HL-60/S4 treated with phorbol 12-myristate 13-acetate at 8.2 ng/mL for 4 days and 3 days (cell line): Measurements from ENCODE around the gene SCP2.

ENCODE experiments used
- in situ Hi-C: fragments of 300-500 bp; cut with MboI; formaldehyde crosslinking; loops from 2 replicates; pipeline ENCODE4 v1.15.0; 2022; ENCODE audit warnings: low sequenced_read_pairs

The SCP2 gene

DNA sequence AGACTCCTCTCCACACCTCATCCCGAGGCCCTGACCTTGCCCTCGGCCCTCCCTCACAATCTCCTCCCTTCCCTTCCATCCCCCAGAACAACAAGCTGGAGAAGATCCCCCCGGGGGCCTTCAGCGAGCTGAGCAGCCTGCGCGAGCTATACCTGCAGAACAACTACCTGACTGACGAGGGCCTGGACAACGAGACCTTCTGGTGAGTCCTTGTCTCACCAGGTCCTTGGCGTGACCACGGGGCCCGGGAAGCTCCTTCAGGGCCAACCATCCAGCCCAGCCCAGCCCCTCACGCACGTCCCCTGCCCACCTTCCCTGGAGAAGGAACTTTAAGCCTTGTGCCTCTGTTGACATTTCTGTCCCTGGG, 150.5 kb downstream of the SCP2 start:
- in situ Hi-C loops, result no loop called here

DNA sequence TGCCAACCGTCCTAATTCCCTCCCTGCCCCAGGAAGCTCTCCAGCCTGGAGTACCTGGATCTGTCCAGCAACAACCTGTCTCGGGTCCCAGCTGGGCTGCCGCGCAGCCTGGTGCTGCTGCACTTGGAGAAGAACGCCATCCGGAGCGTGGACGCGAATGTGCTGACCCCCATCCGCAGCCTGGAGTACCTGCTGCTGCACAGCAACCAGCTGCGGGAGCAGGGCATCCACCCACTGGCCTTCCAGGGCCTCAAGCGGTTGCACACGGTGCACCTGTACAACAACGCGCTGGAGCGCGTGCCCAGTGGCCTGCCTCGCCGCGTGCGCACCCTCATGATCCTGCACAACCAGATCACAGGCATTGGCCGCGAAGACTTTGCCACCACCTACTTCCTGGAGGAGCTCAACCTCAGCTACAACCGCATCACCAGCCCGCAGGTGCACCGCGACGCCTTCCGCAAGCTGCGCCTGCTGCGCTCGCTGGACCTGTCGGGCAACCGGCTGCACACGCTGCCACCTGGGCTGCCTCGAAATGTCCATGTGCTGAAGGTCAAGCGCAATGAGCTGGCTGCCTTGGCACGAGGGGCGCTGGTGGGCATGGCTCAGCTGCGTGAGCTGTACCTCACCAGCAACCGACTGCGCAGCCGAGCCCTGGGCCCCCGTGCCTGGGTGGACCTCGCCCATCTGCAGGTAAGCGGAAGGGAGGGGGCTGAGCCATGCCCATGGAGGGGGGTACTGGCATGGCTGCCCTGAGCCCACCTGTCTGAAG, 151.4 kb downstream of the SCP2 start:
- in situ Hi-C loops, result no loop called here

DNA sequence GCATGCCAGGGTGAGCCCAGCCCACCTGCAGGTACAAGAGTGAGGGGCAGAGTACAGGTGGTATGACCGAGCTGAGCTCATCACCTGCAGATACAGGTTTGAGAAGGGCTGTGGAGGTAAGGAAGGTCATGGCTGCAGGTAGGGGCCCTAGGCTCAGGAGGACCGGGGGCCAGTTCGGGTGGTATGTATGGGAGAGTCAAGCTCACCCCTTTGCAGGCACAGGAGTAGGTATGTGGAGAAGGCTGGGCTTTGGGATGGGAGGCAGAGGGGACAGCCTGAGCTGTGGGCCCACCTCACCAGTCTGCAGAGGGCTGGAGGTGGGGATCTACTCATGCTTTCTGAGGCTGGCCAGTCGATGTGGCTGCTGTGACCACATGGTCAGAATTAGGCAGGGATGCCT, 152.2 kb downstream of the SCP2 start:
- in situ Hi-C loops, result no loop called here

DNA sequence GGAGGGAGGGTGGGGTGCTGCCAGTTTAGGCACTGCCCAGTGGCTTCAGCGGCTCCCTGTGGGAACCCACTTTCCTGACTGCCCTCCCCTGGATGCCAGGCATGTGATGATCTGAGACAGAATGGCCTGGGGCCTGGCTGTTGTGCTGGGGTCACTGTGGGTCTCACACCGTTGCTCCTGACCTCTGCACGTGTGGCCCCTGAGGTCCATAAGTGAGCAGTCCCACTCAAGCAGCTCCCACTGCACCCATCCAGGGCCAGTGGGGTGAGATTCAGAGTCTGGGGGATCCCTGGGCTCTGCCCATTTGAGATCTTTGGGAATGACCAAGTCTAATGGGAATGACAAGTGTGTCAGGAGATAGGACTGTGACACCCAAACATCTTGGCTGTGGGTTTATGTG, 153.0 kb downstream of the SCP2 start:
- in situ Hi-C loops, result no loop called here

DNA sequence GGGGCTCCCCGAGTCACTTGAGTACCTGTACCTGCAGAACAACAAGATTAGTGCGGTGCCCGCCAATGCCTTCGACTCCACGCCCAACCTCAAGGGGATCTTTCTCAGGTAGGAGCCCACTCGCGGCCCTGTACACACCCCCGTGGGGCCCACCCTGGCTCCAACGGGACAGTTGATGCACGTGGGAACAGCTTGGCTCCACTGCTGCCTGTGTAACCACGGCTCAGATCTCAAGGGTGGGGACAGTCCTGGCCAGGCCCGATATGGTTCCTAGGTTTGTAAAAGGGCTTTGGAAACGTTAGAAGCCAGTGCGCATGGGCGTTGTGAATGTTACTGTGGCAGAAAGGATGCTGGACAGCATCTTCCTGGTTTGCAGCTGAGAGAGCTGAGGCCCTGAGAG, 153.7 kb downstream of the SCP2 start:
- in situ Hi-C loops, result no loop called here

DNA sequence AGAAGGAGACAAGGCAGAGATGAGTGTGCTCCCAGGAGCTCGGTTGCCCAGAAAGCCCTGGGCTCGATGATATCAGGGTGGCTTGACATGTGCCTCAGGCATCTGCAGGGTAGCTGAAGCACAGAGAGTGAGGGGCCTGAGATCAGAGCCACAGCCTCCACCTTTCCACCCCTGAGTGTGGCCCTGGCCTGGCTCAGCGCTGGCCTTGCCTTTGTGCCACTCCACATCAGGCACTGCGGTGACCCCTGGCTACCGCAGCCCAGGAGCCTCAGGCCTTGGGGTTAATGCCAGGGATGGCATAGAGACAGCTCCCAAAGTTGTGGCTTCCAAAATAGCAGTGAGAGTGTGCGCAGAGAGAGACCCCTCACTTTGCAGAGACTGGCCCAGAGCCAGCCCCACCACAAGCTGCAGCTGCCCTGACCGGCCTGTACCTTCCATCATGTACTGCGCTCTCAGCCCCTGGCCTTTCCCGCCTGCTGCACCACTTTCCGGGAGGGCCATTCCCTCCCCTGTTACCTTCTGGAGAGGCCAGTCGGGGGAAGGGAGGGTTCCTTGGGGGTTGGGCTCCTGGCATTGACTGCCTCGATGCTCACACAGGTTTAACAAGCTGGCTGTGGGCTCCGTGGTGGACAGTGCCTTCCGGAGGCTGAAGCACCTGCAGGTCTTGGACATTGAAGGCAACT, 154.4 kb downstream of the SCP2 start:
- in situ Hi-C loops, result no loop called here

DNA sequence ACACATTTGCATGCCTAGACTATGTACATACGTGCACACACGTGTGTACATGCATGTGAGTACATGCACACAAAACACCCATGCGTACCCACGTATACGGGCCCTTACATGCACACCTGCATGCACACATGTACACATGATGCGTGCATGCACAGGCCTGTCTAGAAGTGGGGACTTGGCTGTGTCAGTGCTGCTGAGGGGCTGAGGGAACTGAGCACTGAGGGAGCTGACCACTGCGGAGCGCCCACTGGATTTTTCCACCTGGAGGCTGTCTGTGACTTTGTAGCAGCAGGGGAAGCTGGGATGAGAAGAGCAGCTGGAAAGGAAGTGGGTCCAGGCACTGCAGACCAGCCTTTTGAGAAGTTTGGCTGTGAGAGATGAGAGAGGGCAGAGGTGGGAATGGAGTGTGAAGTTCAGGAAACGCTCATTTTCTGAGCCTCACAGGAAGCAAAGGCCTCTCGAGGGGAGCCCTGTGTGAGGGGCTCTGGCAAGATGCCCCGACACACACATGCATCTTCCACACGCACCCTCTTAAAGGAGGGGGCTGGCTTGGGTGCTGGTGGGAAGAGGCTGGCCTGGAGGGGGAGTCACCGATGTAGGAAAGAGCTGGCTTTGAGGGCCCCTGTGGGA, 155.9 kb downstream of the SCP2 start:
- in situ Hi-C loops, result no loop called here

DNA sequence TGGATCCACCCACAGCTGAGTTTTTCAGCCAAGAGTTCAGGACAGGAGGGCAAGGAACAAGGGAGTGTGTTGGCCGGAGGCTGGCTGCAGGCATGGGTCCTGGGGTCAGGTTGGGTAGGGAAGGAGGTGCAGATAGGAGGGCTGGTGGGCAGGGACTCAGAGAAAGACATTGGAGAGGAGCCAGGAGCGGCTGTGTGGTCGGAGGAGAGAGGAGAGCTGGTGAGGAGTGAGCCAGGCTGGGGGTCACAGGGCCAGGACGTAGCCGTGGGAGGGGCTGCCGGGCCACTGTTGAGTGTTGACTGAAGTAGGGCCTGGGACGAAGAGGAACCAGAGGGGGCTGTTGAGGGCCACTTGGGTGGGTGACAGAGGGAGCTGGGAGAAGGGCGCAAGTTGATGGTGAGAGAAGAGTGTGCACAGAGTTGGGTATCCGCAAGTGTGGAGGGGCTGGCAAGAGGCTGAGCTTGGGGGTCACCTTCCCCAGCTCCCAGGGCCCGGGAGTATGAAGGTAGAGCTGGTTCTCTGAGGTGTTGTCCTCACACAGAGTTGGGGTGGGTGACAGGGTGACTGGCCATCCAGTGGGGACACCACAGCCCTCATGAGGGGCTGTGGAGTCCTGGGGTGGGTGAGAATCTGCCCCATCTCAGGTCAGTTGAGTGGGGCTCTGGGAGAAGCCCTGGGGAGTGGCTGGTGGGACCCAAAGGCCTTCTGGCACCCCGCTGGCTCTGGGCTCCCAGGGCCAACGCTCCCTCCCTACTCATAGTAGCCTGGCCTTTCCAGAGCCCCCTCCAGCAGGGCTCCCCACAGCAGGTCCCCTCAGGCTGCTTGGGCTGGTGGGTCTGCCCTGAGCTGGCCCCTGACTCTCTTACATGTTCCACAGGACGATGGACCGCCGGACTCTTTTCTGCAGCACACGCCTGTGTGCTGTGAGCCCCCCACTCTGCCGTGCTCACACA, 156.8 kb downstream of the SCP2 start:
- in situ Hi-C loops, result no loop called here

DNA sequence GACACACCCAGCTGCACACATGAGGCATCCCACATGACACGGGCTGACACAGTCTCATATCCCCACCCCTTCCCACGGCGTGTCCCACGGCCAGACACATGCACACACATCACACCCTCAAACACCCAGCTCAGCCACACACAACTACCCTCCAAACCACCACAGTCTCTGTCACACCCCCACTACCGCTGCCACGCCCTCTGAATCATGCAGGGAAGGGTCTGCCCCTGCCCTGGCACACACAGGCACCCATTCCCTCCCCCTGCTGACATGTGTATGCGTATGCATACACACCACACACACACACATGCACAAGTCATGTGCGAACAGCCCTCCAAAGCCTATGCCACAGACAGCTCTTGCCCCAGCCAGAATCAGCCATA, 157.5 kb downstream of the SCP2 start:
- in situ Hi-C loops, result no loop called here

DNA sequence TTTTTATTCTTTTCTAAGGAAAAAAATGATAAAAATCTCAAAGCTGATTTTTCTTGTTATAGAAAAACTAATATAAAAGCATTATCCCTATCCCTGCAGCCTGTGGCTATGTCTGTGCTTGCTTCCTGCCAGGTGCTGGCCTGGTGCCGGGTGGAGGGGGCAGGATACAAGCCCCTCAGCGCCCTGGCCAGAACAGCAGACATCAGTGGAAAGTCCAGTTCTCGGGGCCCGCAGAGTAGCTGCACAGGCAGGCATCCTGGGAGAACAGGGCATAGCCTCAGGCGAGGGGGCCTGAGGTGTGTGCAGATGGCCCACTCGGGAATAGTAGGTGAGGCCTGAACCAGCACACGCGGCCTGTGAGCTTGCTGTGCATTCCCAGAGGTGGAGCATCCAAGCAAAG, 158.3 kb downstream of the SCP2 start:
- in situ Hi-C loops, result no loop called here

DNA sequence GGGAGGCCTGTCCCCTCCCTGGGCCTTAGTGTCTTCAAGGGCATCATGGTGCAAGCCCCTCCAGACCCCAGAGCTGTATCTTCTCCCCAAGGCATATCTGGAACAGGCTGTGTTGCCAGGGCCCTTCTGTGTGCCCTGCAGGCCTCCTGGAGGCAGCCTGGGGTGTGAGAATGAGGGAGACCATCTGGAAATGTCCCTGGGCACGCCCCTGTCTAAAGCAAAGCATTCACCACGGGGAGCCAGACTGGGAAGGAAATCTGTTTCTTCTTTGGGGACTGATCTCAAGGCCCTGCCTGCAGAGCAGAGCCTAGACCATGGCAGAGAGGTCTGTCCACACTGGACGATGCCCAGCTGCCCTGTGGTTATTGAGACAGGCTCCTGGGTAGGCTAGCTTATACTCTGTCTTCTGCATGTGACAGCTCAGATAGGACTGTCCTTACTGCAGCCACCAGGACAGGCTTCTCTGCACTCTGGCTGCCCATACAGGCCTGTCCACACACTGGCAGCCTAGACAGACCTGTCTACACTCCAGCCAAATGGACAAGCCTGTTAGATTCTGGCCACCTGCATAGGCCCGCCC, 159.5 kb downstream of the SCP2 start:
- in situ Hi-C loops, result no loop called here

DNA sequence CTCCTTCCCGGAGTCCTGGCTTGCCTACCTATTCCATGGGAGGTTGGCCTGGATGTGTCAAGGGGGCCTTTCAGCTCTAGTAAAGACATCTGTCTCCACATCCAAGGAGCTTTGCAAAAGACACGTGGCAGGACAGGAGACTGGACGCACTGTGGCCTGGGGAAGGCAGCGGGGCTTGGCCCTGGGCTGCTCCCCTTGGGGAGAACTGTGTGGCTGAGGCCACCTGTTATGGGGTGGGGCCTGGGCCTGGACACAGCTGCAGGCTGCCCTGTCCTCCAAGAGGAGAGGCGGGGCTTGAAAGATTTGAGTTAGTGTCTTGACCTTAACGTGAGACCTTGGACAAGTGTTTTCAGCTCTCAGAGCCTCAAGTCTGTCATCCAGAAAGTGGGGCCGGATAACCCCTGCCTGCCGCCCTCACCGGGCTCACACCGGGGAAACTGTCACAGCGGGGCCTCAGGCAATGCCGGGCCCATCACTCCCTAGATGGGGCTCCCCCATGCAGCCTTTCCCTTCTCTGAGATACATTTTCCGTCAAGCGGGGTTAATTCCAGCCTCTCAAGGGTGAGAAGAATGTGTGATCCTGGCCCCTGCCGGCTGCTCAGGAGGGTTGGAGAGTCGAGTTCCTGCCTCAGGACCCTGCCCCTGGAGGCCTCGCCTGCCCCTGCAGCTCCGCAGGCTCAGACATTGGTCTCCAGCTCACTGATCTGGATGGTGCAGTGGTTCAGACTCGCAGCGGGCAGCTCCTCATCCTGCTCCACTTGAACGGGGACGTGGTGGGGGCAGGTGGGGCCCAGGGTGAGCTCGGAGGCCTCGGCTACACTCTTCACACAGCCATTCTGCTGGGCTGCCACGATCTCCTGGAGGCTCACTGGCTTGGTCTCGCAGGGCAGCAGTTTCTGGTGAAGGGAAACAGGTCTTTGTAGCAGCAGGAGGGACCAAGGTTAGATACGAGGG, 160.5 kb downstream of the SCP2 start:
- in situ Hi-C loops, result no loop called here

DNA sequence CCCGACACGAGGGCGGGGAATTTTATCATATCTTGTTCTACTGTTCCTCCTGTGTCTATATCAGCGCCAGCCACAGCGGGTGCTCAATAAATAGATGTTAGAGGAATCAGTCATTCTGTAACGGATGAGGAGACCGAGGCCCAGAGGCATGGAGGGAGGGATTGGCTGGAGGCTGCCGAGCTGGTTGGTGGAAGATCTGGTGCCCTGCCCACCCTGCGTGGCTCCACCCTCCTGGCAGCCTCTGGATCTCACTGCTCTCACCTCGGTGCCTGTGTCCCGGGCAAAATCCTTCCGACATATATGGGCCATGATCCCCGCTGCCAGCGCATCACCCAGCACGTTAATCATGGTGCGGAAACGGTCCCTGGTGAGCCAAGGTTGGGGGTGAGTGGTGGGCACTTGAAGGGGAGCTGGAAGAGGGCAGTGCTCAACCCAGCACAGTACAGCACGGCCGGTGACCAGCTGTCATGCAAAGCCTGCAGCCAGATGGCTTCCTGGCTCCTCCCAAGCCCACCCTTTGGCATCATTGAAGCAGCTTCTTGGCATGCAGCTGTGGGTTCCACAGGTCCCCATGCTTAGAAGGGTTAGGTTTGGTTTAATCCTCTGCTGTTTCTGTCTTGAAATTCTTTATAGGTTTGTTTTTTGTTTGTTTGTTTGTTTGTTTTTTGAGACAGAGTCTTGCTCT, 161.7 kb downstream of the SCP2 start:
- in situ Hi-C loops, result no loop called here

DNA sequence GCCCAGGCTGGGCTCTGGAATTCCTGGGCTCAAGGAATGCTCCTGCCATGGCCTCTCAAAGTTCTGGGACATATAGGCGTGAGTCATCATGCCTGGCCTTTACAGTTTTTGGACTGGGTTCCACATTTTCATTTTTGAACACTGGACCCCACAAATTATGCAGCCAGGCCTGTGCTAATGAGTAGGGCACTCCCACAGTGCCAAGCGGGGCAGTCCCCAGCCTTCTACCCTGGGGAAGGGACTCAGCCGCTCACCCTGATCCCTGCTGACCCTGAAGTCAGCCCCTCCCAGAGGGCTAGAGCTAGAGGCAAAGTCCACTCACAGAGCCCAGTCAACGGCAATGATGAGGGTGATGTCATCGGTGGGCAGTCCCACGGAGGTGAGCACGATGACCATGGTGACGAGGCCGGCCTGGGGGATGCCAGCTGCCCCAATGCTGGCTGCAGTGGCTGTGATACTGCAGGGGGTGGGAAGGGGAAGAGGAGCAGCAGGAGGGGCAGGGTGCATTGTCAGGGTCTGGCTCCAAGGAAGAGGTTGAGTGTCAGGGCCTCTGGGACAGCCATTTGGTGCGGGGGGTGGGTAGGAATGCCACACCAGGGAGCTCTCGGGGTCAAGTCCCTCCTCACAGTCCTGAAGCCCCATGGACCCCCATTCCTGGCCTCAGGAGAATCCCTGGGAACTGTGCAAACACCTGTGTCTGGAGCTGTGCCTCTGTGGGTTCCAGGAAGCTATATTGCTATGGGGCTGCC, 162.6 kb downstream of the SCP2 start:
- in situ Hi-C loops, result no loop called here

DNA sequence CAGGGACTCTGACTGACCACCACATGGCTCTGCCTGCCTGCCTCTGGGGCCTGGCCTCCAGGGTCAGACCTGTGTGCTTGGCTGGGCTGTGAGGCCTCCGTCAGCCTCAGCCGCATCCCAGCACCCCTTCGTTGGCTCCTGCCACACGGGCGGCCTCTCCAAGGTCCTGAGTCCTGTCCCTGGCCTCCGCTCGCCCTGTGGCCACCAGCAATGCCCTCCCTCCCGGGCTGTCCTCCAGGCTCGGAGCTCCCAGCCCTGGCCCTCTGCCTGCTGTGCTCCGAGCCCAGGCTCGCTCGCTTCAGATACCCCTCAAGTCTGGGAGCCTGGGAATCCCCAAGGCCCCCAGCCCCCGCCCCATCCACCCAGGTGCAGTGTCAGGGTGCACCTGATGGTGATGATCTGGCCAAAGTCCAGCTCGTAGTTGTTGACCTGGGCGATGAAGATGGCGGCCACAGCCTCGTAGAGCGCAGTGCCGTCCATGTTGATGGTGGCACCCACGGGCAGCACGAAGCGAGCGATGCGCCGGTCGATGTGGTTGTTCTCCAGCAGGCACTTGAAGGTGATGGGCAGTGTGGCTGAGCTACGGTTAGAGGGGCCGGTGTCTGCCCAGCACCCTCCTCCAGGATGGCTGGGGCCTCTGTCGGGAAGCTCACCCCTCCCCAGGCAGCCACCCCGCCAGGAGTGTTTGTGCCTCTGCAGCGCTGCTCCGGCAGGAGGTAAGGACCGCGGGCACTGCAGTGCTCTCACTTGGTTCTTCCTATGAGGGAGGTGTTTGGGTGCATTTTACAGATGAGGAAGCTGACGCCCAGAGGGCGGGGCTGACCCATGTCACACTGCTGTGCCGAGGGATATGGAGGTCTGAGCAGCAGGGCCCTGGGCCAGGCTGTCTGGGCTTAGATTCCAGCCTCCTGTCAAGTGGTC, 163.4 kb downstream of the SCP2 start:
- in situ Hi-C loops, result no loop called here

DNA sequence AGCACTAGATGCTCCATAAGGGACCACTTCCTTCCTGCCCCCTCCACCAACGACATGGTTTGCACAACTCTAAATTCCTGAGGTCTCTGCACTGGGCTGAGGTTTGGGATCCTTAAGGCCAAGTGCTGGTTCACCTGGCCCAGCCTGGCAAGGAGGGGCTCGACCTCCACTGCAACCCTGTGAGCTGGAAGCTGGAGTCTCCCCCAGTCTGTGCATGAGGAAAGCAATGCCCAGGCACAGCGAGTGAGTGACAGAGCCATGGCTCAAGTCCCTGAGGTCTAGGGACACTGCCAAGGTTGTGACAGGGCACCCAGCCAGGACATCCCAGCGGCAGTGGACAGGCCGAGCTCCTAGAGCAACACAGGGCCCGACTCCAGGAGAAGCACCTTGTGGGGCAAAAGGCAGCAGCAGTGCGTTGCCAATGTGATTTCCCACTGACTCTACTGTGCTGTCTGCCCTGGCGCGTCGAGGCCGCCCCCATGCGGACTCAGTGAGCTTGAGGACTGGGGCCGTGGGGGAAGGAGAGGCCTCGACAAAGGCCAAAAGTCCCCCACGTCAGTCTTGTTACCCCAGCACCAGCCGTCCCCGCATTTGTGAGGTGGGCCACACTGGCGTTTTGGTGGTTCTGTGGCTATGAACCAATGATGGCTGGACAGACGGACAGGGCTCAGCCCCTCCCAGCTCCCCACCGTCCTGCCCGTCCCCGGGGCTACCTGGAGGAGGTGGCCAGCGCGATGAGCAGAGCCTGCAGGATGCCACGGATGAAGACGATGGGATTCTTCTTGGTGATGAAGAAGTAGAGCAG, 165.0 kb downstream of the SCP2 start:
- in situ Hi-C loops, result no loop called here
